ENCODE data around the gene CACNA1S. TPM values are rescaled to one million over a fixed set of nuclear protein-coding genes. Genes with fewer than 3 reads are reported as not detected.

Gene CACNA1S
- total and polyA plus RNA-seq, 2 of the 8 experiments (the other 6 are each of a cell fraction or from before 2014, with no cell fraction given) = 0.06 TPM; not detected in 1

DNA sequence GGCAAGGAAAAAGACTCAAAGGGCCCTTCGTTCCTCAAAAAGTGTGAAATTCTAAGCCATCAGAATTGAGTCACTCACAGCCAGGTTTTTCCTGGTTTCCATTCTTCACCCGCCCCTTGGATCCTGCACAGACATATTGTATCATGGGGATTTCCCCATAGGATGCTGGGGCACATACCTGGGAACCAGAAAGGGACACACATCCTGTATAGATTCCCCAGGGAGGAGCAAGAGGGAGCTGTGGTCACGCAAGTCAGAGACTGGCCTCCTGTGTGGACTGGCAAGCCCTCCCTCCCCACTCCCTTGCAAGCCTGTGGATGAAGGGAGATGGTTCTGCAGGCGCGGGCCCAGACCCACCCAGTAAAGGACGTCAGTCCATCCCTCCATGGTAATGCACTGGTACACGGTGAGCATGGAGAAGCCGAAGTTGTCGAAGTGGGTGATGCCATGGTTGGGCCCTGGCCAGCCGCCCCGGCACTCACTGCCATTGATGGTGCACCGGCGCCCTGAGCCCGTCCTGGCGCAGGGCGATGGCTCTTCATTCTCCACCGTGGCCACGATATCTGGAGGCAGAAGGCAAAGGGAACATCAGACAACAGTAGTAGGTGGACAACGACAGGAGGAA, 23.2 kb downstream of the CACNA1S start:
- CTCF ChIA-PET (ENCODE audit: partially characterized antibody) = interaction anchor here (0.8 to 3.6 kb wide), 9 partner anchors 9 to 109 kb away, joined by 3 to 29 read pairs (median 3); no protein-coding TSS in a partner anchor
- no peak for TF ChIP-seq RBBP5 (IDR thresholded peaks at IDR 0.05; ENCODE audit: borderline replicate concordance, low read depth, low read length)
- TF ChIP-seq ASH2L (IDR thresholded peaks at IDR 0.05; ENCODE audit: low read length) = no peak
- TF ChIP-seq BCL11A (IDR thresholded peaks at IDR 0.05; ENCODE audit: low read depth in 2 of 2, low read length in 2 of 2) = no peak
- TF ChIP-seq SIRT6 (IDR thresholded peaks at IDR 0.05; ENCODE audit: low read length) = no peak
- TF ChIP-seq RXRA (IDR thresholded peaks at IDR 0.05; ENCODE audit: insufficient read depth, low read depth, low read length) = no peak
- TF ChIP-seq, protein P1, sequence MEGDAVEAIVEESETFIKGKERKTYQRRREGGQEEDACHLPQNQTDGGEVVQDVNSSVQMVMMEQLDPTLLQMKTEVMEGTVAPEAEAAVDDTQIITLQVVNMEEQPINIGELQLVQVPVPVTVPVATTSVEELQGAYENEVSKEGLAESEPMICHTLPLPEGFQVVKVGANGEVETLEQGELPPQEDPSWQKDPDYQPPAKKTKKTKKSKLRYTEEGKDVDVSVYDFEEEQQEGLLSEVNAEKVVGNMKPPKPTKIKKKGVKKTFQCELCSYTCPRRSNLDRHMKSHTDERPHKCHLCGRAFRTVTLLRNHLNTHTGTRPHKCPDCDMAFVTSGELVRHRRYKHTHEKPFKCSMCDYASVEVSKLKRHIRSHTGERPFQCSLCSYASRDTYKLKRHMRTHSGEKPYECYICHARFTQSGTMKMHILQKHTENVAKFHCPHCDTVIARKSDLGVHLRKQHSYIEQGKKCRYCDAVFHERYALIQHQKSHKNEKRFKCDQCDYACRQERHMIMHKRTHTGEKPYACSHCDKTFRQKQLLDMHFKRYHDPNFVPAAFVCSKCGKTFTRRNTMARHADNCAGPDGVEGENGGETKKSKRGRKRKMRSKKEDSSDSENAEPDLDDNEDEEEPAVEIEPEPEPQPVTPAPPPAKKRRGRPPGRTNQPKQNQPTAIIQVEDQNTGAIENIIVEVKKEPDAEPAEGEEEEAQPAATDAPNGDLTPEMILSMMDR (IDR thresholded peaks at IDR 0.05; ENCODE audit: control extremely low read depth in 1 of 3, insufficient read depth in 1 of 3, low read depth in 1 of 3, low read length in 3 of 3) = peak in 2 of 3 experiments; percentile 9 to 15; a peak in 2 of 4 replicates
- TF ChIP-seq RAD21 (IDR thresholded peaks at IDR 0.05 in 1 of 2, conservative IDR thresholded peaks at IDR 0.05 in 1 of 2; ENCODE audit: low read depth in 2 of 2, low read length in 2 of 2) = peak; percentile 24 to 35; a peak in 3 of 4 replicates
- TF ChIP-seq SIN3A (conservative IDR thresholded peaks at IDR 0.05 in 1 of 2, IDR thresholded peaks at IDR 0.05 in 1 of 2; ENCODE audit: low read depth in 1 of 2, low read length in 2 of 2) = no peak
- TF ChIP-seq SRF (IDR thresholded peaks at IDR 0.05; ENCODE audit: low read depth, low read length) = no peak
- no peak for TF ChIP-seq JUN (IDR thresholded peaks at IDR 0.05; ENCODE audit: low read depth, low read length)

More for the DNA sequence above, 23.2 kb downstream of the CACNA1S start:
- Histone ChIP-seq H3K9ac (replicated peaks in 1 of 4; ENCODE audit: extremely low read depth in 1 of 4, low read depth in 3 of 4, low read length in 3 of 4) (no peak overlapping the region), H2BK5ac (ENCODE audit: low read depth, low read length) (no peak overlapping the region), H3K4me1 (replicated peaks in 1 of 4; ENCODE audit: control insufficient read depth in 3 of 4, insufficient read depth in 4 of 4, low read length in 3 of 4) (no peaks in the 10 kb centered on the region), H3K23me2 (ENCODE audit: low read depth, low read length) (no peaks in the 10 kb centered on the region), H3K23ac (ENCODE audit: insufficient read length) (no peak overlapping the region), H3K27me3 (replicated peaks in 1 of 4; ENCODE audit: control insufficient read depth in 3 of 4, extremely low read depth in 1 of 4, insufficient read depth in 3 of 4, low read length in 3 of 4) (no peaks in the 10 kb centered on the region), H4K20me1 (replicated peaks in 1 of 2; ENCODE audit: control insufficient read depth in 1 of 2, insufficient read depth in 2 of 2, low read length in 2 of 2) (no peaks in the 10 kb centered on the region), H3K4me2 (ENCODE audit: insufficient read depth in 1 of 2, low read depth in 2 of 2, low read length in 2 of 2) (no peak overlapping the region), H2BK120ac (replicated peaks; ENCODE audit: low read depth, low read length) (no peak overlapping the region), H3K9me3 (ENCODE audit: insufficient read depth in 2 of 2, low read depth in 1 of 2, low read length in 1 of 2) (no peaks in the 10 kb centered on the region), H3K4me3 (ENCODE audit: extremely low read depth in 1 of 4, insufficient read depth in 2 of 4, low read depth in 3 of 4, low read length in 4 of 4) (no peak overlapping the region), H2AK5ac (ENCODE audit: low read depth, low read length) (no peak overlapping the region), H4K5ac (ENCODE audit: insufficient read length, low read depth, low read length) (no peak overlapping the region), H4K91ac (replicated peaks; ENCODE audit: insufficient read length, low read length) (no peak overlapping the region), H3K56ac (replicated peaks; ENCODE audit: insufficient read length, low read depth, low read length) (no peak overlapping the region), H3K14ac (ENCODE audit: insufficient read length) (no peak overlapping the region), H3K79me1 (ENCODE audit: low read depth, low read length) (no peaks in the 10 kb centered on the region), H2AFZ (ENCODE audit: low read length) (no peak overlapping the region), H2BK12ac (ENCODE audit: low read depth, low read length) (no peak overlapping the region), H3K4ac (replicated peaks; ENCODE audit: insufficient read length, low read depth, low read length) (no peak overlapping the region), H3K27ac (ENCODE audit: low read depth, low read length) (no peak overlapping the region), H3K36me3 (ENCODE audit: control insufficient read depth in 2 of 4, insufficient read depth in 4 of 4, low read length in 3 of 4) (no peaks in the 10 kb centered on the region), H3K18ac (ENCODE audit: extremely low read depth, low read length) (no peak overlapping the region), H3K79me2 (ENCODE audit: control insufficient read depth in 1 of 2, insufficient read depth in 2 of 2, low read length in 2 of 2) (no peaks in the 10 kb centered on the region), H4K8ac (ENCODE audit: extremely low read depth, insufficient read depth, low read length) (no peak overlapping the region), H2BK15ac (ENCODE audit: low read length) (no peak overlapping the region), H2BK20ac (ENCODE audit: low read length) (no peak overlapping the region)
- DNase-seq (ENCODE audit: low read depth in 1 of 2, low spot score in 2 of 2) (no peak), FAIRE-seq (no peak)
- 82% methylated on average over 19 of the region's 19 CpGs; no CpG with 5 or more reads in 1 of the 2 experiments for WGBS, 2 experiments (ENCODE audit: extremely low coverage in 1 of 2, insufficient coverage in 1 of 2, insufficient read length in 1 of 2, insufficient replicate concordance in 2 of 2, low coverage in 1 of 2, low lambda C conversion rate in 2 of 2, missing lambda C conversion rate in 1 of 2)
- POLR2A ChIA-PET (ENCODE audit: partially characterized antibody) = no interaction called here

Data from H1 (cell line).